PC-9 (cell line): Measurements from ENCODE around the gene CACNA1I.

Source experiments
- EZH2 ChIP-seq: fragments of 200-600 bp; sonication (generic); IDR thresholded peaks from 2 replicates; pipeline ENCODE4 v1.8.0; 2017; ENCODE audit warnings: antibody characterized with exemption, low read depth
- TF ChIP-seq, protein P1 (sequence below): fragments of 200-600 bp; sonication (generic); conservative IDR thresholded peaks from 2 replicates; pipeline ENCODE4 v1.6.1; 2017; ENCODE audit warnings: mixed run types, antibody characterized with exemption, mild to moderate bottlenecking, moderate library complexity

DNA sequence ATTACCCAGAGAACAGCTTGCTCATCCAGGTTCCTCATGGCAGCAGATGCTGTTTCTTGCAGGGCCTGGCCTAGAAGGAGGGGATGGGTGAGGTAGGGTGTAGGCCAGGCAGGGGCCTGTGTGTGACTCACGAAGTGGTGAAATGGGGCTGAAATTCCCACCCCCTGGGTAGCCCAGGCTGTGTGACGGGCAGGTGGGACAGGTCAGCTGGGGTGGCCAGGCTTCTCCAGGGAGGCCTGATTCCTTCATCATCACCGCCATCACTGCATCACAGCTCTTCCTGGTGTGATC, 83.2 kb downstream of the CACNA1I start:
- TF ChIP-seq, protein P1, sequence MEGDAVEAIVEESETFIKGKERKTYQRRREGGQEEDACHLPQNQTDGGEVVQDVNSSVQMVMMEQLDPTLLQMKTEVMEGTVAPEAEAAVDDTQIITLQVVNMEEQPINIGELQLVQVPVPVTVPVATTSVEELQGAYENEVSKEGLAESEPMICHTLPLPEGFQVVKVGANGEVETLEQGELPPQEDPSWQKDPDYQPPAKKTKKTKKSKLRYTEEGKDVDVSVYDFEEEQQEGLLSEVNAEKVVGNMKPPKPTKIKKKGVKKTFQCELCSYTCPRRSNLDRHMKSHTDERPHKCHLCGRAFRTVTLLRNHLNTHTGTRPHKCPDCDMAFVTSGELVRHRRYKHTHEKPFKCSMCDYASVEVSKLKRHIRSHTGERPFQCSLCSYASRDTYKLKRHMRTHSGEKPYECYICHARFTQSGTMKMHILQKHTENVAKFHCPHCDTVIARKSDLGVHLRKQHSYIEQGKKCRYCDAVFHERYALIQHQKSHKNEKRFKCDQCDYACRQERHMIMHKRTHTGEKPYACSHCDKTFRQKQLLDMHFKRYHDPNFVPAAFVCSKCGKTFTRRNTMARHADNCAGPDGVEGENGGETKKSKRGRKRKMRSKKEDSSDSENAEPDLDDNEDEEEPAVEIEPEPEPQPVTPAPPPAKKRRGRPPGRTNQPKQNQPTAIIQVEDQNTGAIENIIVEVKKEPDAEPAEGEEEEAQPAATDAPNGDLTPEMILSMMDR: no peak
- TF ChIP-seq EZH2: no peak
